ENCODE results near the gene NSMCE1. TPM values are rescaled to one million over a fixed set of nuclear protein-coding genes. Genes with fewer than 3 reads are reported as not detected.

Gene NSMCE1
- total and polyA plus RNA-seq, 2 of the 8 experiments (the other 6 are each of a cell fraction or from before 2014, with no cell fraction given): 8.1 to 16.6 TPM

- TF ChIP-seq, protein P1, sequence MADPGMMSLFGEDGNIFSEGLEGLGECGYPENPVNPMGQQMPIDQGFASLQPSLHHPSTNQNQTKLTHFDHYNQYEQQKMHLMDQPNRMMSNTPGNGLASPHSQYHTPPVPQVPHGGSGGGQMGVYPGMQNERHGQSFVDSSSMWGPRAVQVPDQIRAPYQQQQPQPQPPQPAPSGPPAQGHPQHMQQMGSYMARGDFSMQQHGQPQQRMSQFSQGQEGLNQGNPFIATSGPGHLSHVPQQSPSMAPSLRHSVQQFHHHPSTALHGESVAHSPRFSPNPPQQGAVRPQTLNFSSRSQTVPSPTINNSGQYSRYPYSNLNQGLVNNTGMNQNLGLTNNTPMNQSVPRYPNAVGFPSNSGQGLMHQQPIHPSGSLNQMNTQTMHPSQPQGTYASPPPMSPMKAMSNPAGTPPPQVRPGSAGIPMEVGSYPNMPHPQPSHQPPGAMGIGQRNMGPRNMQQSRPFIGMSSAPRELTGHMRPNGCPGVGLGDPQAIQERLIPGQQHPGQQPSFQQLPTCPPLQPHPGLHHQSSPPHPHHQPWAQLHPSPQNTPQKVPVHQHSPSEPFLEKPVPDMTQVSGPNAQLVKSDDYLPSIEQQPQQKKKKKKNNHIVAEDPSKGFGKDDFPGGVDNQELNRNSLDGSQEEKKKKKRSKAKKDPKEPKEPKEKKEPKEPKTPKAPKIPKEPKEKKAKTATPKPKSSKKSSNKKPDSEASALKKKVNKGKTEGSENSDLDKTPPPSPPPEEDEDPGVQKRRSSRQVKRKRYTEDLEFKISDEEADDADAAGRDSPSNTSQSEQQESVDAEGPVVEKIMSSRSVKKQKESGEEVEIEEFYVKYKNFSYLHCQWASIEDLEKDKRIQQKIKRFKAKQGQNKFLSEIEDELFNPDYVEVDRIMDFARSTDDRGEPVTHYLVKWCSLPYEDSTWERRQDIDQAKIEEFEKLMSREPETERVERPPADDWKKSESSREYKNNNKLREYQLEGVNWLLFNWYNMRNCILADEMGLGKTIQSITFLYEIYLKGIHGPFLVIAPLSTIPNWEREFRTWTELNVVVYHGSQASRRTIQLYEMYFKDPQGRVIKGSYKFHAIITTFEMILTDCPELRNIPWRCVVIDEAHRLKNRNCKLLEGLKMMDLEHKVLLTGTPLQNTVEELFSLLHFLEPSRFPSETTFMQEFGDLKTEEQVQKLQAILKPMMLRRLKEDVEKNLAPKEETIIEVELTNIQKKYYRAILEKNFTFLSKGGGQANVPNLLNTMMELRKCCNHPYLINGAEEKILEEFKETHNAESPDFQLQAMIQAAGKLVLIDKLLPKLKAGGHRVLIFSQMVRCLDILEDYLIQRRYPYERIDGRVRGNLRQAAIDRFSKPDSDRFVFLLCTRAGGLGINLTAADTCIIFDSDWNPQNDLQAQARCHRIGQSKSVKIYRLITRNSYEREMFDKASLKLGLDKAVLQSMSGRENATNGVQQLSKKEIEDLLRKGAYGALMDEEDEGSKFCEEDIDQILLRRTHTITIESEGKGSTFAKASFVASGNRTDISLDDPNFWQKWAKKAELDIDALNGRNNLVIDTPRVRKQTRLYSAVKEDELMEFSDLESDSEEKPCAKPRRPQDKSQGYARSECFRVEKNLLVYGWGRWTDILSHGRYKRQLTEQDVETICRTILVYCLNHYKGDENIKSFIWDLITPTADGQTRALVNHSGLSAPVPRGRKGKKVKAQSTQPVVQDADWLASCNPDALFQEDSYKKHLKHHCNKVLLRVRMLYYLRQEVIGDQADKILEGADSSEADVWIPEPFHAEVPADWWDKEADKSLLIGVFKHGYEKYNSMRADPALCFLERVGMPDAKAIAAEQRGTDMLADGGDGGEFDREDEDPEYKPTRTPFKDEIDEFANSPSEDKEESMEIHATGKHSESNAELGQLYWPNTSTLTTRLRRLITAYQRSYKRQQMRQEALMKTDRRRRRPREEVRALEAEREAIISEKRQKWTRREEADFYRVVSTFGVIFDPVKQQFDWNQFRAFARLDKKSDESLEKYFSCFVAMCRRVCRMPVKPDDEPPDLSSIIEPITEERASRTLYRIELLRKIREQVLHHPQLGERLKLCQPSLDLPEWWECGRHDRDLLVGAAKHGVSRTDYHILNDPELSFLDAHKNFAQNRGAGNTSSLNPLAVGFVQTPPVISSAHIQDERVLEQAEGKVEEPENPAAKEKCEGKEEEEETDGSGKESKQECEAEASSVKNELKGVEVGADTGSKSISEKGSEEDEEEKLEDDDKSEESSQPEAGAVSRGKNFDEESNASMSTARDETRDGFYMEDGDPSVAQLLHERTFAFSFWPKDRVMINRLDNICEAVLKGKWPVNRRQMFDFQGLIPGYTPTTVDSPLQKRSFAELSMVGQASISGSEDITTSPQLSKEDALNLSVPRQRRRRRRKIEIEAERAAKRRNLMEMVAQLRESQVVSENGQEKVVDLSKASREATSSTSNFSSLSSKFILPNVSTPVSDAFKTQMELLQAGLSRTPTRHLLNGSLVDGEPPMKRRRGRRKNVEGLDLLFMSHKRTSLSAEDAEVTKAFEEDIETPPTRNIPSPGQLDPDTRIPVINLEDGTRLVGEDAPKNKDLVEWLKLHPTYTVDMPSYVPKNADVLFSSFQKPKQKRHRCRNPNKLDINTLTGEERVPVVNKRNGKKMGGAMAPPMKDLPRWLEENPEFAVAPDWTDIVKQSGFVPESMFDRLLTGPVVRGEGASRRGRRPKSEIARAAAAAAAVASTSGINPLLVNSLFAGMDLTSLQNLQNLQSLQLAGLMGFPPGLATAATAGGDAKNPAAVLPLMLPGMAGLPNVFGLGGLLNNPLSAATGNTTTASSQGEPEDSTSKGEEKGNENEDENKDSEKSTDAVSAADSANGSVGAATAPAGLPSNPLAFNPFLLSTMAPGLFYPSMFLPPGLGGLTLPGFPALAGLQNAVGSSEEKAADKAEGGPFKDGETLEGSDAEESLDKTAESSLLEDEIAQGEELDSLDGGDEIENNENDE (IDR thresholded peaks at IDR 0.05; ENCODE audit: insufficient replicate concordance, low read length): no peak
- TF ChIP-seq HDAC2 (IDR thresholded peaks at IDR 0.05; ENCODE audit: borderline replicate concordance in 1 of 2, low read depth in 2 of 2, low read length in 2 of 2): no peak
Observed at GRCh38 chr16:27248036-27248435, 20.5 kb downstream of the NSMCE1 start (continued).

All from H1 (cell line).